OCI-LY7 (cell line): ENCODE data around the gene NOP16.

Experiments
- CTCF ChIP-seq: fragments of 200-600 bp; sonication (generic); conservative IDR thresholded peaks from 2 replicates; pipeline ENCODE4 v1.5.1; 2014; ENCODE audit warnings: mild to moderate bottlenecking, antibody characterized with exemption, low read length, moderate library complexity, mixed read lengths
- EZH2phosphoT487 ChIP-seq: fragments of 200-600 bp; sonication (generic); IDR thresholded peaks from 2 replicates; pipeline ENCODE4 v1.6.1; 2018; ENCODE audit warnings: low read depth, borderline replicate concordance, mild to moderate bottlenecking, mixed run types, antibody characterized with exemption, low read length, moderate library complexity, mixed read lengths

DNA sequence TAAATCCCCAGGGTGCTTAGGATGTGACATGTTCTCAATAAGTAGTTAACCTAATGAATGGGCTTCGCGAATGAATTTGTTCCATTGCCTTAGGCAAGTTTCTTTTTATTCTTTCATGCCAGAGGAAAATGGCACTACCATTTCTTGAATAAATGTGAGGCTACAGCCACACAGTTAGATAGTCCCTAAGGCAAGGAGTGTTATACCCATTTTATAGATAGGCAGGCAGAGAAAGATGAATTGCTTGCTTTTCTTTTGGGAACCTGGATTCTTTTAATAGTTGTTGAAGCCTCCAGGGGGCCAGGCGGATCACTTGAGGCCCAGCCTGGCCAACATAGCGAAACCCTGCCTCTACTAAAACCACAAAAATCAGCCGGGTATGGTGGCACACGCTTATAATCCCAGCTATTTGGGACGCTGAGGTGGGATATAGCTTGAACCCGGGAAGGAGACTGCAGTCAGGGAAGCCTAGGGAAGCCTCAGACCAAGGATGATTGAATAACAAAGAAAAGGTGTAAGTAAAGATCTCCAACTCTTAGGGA lies 943 bp downstream of the NOP16 start:
- TF ChIP-seq CTCF = peak; percentile 39
- TF ChIP-seq EZH2phosphoT487 = no peak
